K562 (cell line): ENCODE data around the gene CD68. TPM values are rescaled to one million over a fixed set of nuclear protein-coding genes. Genes with fewer than 3 reads are reported as not detected.

ENCODE experiments used
- ATAC-seq: fragments of 200-7000 bp; cut with Tn5 transposase; 3 replicates; pipeline ENCODE4 v1.9.1; 2020; ENCODE audit warnings: moderate library complexity
- BruUV-seq: library from RNA; stranded (reverse); fragments of 400-500 nt; replicated peaks from 2 replicates; lab custom pipeline; 2021; lab: Mats Ljungman, UMichigan
- CTCF ChIA-PET: fragments of 300-600 bp; formaldehyde crosslinking; extraction: SDS; loops from one replicate; lab custom pipeline; 2021; ENCODE audit warnings: low intra/inter-chr PET ratio; lab: Yijun Ruan, JAX
- POLR2A ChIA-PET: fragments of 300-600, 350-650 bp; sonication (Branson Sonifier 250); formaldehyde crosslinking; extraction: SDS; loops from one replicate; lab custom pipeline; 2021; ENCODE audit warnings: antibody characterized with exemption, inconsistent platforms; lab: Yijun Ruan, JAX
- DNase-seq, 4 experiments: peaks; one replicate each; pipeline versions ENCODE4 v3.0.0 to v3.0.0-alpha.2; 2011 to 2018; ENCODE audit warnings: low spot score in 3 of 4, mixed read lengths in 3 of 4; ENCODE audit errors: extremely low read depth in 1 of 4
- FAIRE-seq: peaks from 2 replicates; lab custom pipeline; 2011; peaks lifted over from hg19 to GRCh38; lab: Jason Lieb, UNC
- H2AFZ ChIP-seq: 2 replicates; pipeline ENCODE4 v1.6.0; 2011; ENCODE audit warnings: low read depth, low read length, control low read depth, inconsistent platforms
- H3K27ac ChIP-seq: fragments of 200-600 bp; 3 replicates; pipeline ENCODE4 v1.8.0; 2011; ENCODE audit warnings: low read depth, mild to moderate bottlenecking, control low read depth, inconsistent platforms, low read length, moderate library complexity, mixed read lengths; ENCODE audit errors: extremely low read depth
- H3K27me3 ChIP-seq, 2 experiments: fragments of 300-600 bp in 1 of 2; 2 replicates in 1 of 2; 3 replicates in 1 of 2; pipeline versions ENCODE4 v1.6.0 to v1.8.0; 2011; ENCODE audit warnings: inconsistent platforms in 2 of 2, low read length in 2 of 2, mild to moderate bottlenecking in 1 of 2, mixed read lengths in 1 of 2, moderate library complexity in 1 of 2; ENCODE audit not compliant: control insufficient read depth in 2 of 2, insufficient read depth in 2 of 2
- H3K36me3 ChIP-seq: fragments of 300-600 bp; 3 replicates; pipeline ENCODE4 v1.8.0; 2011; ENCODE audit warnings: mild to moderate bottlenecking, low read length, inconsistent platforms; ENCODE audit not compliant: control insufficient read depth, insufficient read depth
- H3K4me1 ChIP-seq, 2 experiments: fragments of 200-600 bp in 1 of 2; replicated peaks in 1 of 2; 2 replicates in 1 of 2; 3 replicates in 1 of 2; pipeline versions ENCODE4 v1.5.1 to v1.8.0; 2011; ENCODE audit warnings: inconsistent platforms in 2 of 2, low read length in 2 of 2, mild to moderate bottlenecking in 1 of 2, mixed read lengths in 1 of 2, moderate library complexity in 1 of 2; ENCODE audit not compliant: control insufficient read depth in 2 of 2, insufficient read depth in 2 of 2
- H3K4me2 ChIP-seq: 2 replicates; pipeline ENCODE4 v1.6.1; 2011; ENCODE audit warnings: low read length, control low read depth, inconsistent platforms, mixed read lengths; ENCODE audit not compliant: insufficient read depth
- H3K4me3 ChIP-seq: fragments of 200-600 bp; sonication (generic), shearing (Covaris generic); 2 replicates; pipeline ENCODE4 v1.5.1; 2016; ENCODE audit warnings: control low read depth, inconsistent platforms
- H3K79me2 ChIP-seq: fragments of 200-600 bp; 3 replicates; pipeline ENCODE4 v1.8.0; 2011; ENCODE audit warnings: low read length, inconsistent platforms; ENCODE audit not compliant: control insufficient read depth, insufficient read depth
- H3K9ac ChIP-seq, 2 experiments: 2 replicates each; pipeline versions ENCODE4 v1.6.0 to v1.6.1; 2011; ENCODE audit warnings: low read depth in 2 of 2, low read length in 2 of 2, control low read depth in 1 of 2, inconsistent platforms in 1 of 2, mild to moderate bottlenecking in 1 of 2, mixed read lengths in 1 of 2; ENCODE audit not compliant: insufficient read depth in 1 of 2
- H3K9me1 ChIP-seq: one replicate; pipeline ENCODE4 v1.6.0; 2011; ENCODE audit warnings: inconsistent platforms, mild to moderate bottlenecking, low read length, moderate library complexity; ENCODE audit not compliant: control insufficient read depth, insufficient read depth
- H3K9me3 ChIP-seq: replicated peaks from 2 replicates; pipeline ENCODE4 v1.5.1; 2011; ENCODE audit warnings: low read depth, low read length, inconsistent platforms; ENCODE audit not compliant: control insufficient read depth, insufficient read depth
- H4K20me1 ChIP-seq: replicated peaks from 2 replicates; pipeline ENCODE4 v1.6.1; 2011; ENCODE audit warnings: low read length, inconsistent platforms, mixed read lengths; ENCODE audit not compliant: control insufficient read depth, insufficient read depth
- WGBS: fragments of 100-300 bp; shearing (Covaris generic); methylation state at CpG from one replicate; pipeline ENCODE4 v1.1.6; 2016; ENCODE audit warnings: low coverage, mixed read lengths; ENCODE audit not compliant: insufficient coverage; ENCODE audit errors: missing lambda C conversion rate; 5-methylcytosine and 5-hydroxymethylcytosine counted together
- in situ Hi-C: fragments of 300-500 bp; cut with MboI; formaldehyde crosslinking; loops from 4 replicates; pipeline ENCODE4 v1.15.0; 2018; ENCODE audit warnings: inconsistent platforms, mixed read lengths
- intact Hi-C: fragments of 100-400 bp; cut with micrococcal nuclease; formaldehyde crosslinking; loops from 2 replicates; pipeline ENCODE4 v1.14.2; 2022
- polyA plus RNA-seq, 8 experiments: library from polyadenylated mRNA; depleted of rRNA in 4 of 8; stranded (reverse) in 5 of 8; unstranded in 3 of 8; fragments of >200 nt; fragmentation: Nextera tagmentation in 2 of 8; fragmentation: Illumina TruSeq in 1 of 8; extraction: Ambion mirVana in 2 of 8; extraction: Trizol in 1 of 8; gene quantifications; 2 replicates each; pipeline versions ENCODE4 v1.2.1 to v1.2.3, GENCODE V29; 2011 to 2014; ENCODE audit warnings: inconsistent platforms in 1 of 8, missing spikeins in 1 of 8
- total RNA-seq, 7 experiments: library from RNA; depleted of rRNA in 6 of 7; stranded (reverse); fragments of >200 nt in 6 of 7; fragmentation: Illumina TruSeq in 2 of 7; extraction: Trizol in 2 of 7; gene quantifications; 2 replicates each; pipeline versions ENCODE4 v1.2.1 to v1.2.3, GENCODE V29; 2011 to 2021; ENCODE audit warnings: low replicate concordance in 1 of 7
- TF ChIP-seq, protein P1 (sequence below): fragments of 250-450 bp; sonication (Bioruptor Pico); IDR thresholded peaks from 2 replicates; pipeline ENCODE4 v1.4.0; 2020

CD68 gene
- total and polyA plus RNA-seq, 9 of the 15 experiments (the other 6 are each of a cell fraction or from before 2014, with no cell fraction given) = 28.2 to 89.8 (median 37.7) TPM

DNA sequence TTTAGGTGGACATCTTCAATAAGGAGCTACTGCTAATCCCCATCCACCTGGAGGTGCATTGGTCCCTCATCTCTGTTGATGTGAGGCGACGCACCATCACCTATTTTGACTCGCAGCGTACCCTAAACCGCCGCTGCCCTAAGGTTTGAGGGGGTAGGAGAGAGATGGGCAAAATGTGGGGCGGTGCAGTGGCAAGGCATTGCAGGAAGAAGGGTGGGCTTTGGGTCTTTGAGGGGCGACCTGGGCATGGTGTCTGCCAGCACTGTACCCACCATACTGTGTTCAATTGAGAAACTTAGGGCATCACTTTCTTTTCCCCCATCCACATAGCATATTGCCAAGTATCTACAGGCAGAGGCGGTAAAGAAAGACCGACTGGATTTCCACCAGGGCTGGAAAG, 9.1 kb upstream of the CD68 start:
- in situ Hi-C loops = loop anchor here (25.0 kb wide), 1 partner anchor 533 kb away; the partner anchor contains the start of genes SLC16A11 and SLC16A13
- H3K4me3 ChIP-seq = no peak overlapping the region
- H3K4me2 ChIP-seq = no peak overlapping the region
- TF ChIP-seq, protein P1, sequence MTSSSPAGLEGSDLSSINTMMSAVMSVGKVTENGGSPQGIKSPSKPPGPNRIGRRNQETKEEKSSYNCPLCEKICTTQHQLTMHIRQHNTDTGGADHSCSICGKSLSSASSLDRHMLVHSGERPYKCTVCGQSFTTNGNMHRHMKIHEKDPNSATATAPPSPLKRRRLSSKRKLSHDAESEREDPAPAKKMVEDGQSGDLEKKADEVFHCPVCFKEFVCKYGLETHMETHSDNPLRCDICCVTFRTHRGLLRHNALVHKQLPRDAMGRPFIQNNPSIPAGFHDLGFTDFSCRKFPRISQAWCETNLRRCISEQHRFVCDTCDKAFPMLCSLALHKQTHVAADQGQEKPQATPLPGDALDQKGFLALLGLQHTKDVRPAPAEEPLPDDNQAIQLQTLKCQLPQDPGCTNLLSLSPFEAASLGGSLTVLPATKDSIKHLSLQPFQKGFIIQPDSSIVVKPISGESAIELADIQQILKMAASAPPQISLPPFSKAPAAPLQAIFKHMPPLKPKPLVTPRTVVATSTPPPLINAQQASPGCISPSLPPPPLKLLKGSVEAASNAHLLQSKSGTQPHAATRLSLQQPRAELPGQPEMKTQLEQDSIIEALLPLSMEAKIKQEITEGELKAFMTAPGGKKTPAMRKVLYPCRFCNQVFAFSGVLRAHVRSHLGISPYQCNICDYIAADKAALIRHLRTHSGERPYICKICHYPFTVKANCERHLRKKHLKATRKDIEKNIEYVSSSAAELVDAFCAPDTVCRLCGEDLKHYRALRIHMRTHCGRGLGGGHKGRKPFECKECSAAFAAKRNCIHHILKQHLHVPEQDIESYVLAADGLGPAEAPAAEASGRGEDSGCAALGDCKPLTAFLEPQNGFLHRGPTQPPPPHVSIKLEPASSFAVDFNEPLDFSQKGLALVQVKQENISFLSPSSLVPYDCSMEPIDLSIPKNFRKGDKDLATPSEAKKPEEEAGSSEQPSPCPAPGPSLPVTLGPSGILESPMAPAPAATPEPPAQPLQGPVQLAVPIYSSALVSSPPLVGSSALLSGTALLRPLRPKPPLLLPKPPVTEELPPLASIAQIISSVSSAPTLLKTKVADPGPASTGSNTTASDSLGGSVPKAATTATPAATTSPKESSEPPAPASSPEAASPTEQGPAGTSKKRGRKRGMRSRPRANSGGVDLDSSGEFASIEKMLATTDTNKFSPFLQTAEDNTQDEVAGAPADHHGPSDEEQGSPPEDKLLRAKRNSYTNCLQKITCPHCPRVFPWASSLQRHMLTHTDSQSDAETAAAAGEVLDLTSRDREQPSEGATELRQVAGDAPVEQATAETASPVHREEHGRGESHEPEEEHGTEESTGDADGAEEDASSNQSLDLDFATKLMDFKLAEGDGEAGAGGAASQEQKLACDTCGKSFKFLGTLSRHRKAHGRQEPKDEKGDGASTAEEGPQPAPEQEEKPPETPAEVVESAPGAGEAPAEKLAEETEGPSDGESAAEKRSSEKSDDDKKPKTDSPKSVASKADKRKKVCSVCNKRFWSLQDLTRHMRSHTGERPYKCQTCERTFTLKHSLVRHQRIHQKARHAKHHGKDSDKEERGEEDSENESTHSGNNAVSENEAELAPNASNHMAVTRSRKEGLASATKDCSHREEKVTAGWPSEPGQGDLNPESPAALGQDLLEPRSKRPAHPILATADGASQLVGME (CRISPR knock-in tag) = no peak
- no TSS peak for BruUV-seq
- H3K36me3 ChIP-seq = peaks cover 79% of the 10 kb centered on the region
- FAIRE-seq (no peak), DNase-seq (no peak), ATAC-seq (no peak)
- peaks cover 17% of the 10 kb centered on the region for H4K20me1 ChIP-seq
- H3K79me2 ChIP-seq = peaks cover 33% of the 10 kb centered on the region
- 93% methylated on average over 6 of the region's 10 CpGs for WGBS
- H3K9me1 ChIP-seq = peaks cover 7% of the 10 kb centered on the region
- intact Hi-C loops = no loop called here
- H3K4me1 ChIP-seq = peaks cover 5 to 15% of the 10 kb centered on the region in 2 experiments; a peak in 4 of 5 replicates
- CTCF ChIA-PET = no interaction called here
- no peaks in the 10 kb centered on the region for H3K9me3 ChIP-seq
- H3K27me3 ChIP-seq = no peaks in the 10 kb centered on the region
- H3K27ac ChIP-seq = no peak overlapping the region
- POLR2A ChIA-PET = interaction anchor here (1.0 to 6.7 kb wide), 3 partner anchors 10 to 13 kb away, joined by 4 to 46 read pairs (median 4); partner anchors contain the start of gene MPDU1
- no peak overlapping the region for H2AFZ ChIP-seq
- H3K9ac ChIP-seq = no peak overlapping the region; a peak in 1 of 4 replicates
